Fibroblast of lung (primary cell): Measurements from ENCODE around the gene IPO5.

ENCODE experiments used
- EZH2 ChIP-seq: IDR thresholded peaks from 2 replicates; pipeline ENCODE4 v1.5.1; 2012; ENCODE audit warnings: low read length, control low read depth, mild to moderate bottlenecking; ENCODE audit errors: missing control alignments
- TF ChIP-seq, protein P1 (sequence below), 2 donors: IDR thresholded peaks in 1 of 2; conservative IDR thresholded peaks in 1 of 2; 1 replicate in 1 of 2; 2 replicates in 1 of 2; pipeline ENCODE4 v1.5.1; 2011 to 2012; ENCODE audit warnings: low read length in 2 of 2, control low read depth in 1 of 2, inconsistent platforms in 1 of 2, low read depth in 1 of 2, mild to moderate bottlenecking in 1 of 2

DNA sequence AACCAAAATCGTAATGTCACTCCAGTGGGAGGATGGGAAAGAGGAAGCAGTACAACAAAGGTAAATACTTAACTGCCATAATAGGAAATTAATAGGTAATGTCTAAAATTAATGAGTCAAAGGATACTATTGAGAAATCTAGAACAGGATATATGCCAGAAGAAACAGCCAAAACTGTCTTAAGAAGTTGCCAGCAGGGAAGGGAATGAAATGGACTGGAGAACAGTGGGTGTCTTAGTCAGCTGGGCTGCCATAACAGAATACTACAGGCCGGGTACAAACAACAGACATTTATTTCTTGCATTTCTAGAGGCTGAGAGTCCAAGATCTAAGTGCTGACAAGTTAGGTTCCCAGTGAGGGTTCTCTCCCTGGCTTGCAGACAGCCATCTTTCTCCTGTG, 40.3 kb upstream of the IPO5 start:
- TF ChIP-seq, protein P1, sequence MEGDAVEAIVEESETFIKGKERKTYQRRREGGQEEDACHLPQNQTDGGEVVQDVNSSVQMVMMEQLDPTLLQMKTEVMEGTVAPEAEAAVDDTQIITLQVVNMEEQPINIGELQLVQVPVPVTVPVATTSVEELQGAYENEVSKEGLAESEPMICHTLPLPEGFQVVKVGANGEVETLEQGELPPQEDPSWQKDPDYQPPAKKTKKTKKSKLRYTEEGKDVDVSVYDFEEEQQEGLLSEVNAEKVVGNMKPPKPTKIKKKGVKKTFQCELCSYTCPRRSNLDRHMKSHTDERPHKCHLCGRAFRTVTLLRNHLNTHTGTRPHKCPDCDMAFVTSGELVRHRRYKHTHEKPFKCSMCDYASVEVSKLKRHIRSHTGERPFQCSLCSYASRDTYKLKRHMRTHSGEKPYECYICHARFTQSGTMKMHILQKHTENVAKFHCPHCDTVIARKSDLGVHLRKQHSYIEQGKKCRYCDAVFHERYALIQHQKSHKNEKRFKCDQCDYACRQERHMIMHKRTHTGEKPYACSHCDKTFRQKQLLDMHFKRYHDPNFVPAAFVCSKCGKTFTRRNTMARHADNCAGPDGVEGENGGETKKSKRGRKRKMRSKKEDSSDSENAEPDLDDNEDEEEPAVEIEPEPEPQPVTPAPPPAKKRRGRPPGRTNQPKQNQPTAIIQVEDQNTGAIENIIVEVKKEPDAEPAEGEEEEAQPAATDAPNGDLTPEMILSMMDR (conservative IDR thresholded peaks at IDR 0.05 in 1 of 2, IDR thresholded peaks at IDR 0.05 in 1 of 2; ENCODE audit: low read depth in 1 of 2, low read length in 2 of 2): no peak
- TF ChIP-seq EZH2: no peak
